DOHH2 (cell line): ENCODE results near the gene SLC39A1.
"Not testable (repeated sequence)": the region's sequence is repeated elsewhere in the genome, so short reads cannot be mapped to it uniquely, and the experiment has no call there.

Source experiments
- H3F3A ChIP-seq: fragments of 200-600 bp; sonication (generic), shearing (Covaris generic); 2 replicates; pipeline ENCODE4 v1.6.0; 2016; ENCODE audit warnings: antibody characterized with exemption, mild to moderate bottlenecking; ENCODE audit not compliant: control insufficient read depth, insufficient read depth
- H3K27ac ChIP-seq: fragments of 200-600 bp; sonication (generic); 2 replicates; pipeline ENCODE4 v1.5.1; 2014; ENCODE audit warnings: low read depth, mild to moderate bottlenecking, low read length, moderate library complexity
- H3K27me3 ChIP-seq: fragments of 200-600 bp; sonication (generic); 2 replicates; pipeline ENCODE4 v1.6.1; 2014; ENCODE audit warnings: mild to moderate bottlenecking, low read length, mixed read lengths; ENCODE audit not compliant: control insufficient read depth
- H3K36me3 ChIP-seq: fragments of 200-600 bp; sonication (generic); 2 replicates; pipeline ENCODE4 v1.6.1; 2014; ENCODE audit warnings: mild to moderate bottlenecking, low read length, moderate library complexity, mixed read lengths; ENCODE audit not compliant: control insufficient read depth
- H3K4me1 ChIP-seq: fragments of 200-600 bp; sonication (generic); 2 replicates; pipeline ENCODE4 v1.6.1; 2014; ENCODE audit warnings: mild to moderate bottlenecking, low read length, mixed read lengths; ENCODE audit not compliant: control insufficient read depth
- H3K4me2 ChIP-seq: fragments of 200-600 bp; sonication (generic); 2 replicates; pipeline ENCODE4 v1.6.0; 2014; ENCODE audit warnings: mild to moderate bottlenecking, low read length, moderate library complexity
- H3K4me3 ChIP-seq: fragments of 200-600 bp; sonication (generic); 2 replicates; pipeline ENCODE4 v1.5.1; 2014; ENCODE audit warnings: mild to moderate bottlenecking, low read length, mixed read lengths
- H3K79me2 ChIP-seq: fragments of 200-600 bp; sonication (generic); 2 replicates; pipeline ENCODE4 v1.6.1; 2014; ENCODE audit warnings: mild to moderate bottlenecking, low read length, mixed read lengths; ENCODE audit not compliant: control insufficient read depth
- H3K9me2 ChIP-seq: fragments of 200-600 bp; sonication (generic); replicated peaks from 2 replicates; pipeline ENCODE4 v1.6.1; 2014; ENCODE audit warnings: mild to moderate bottlenecking, low read length, mixed read lengths; ENCODE audit not compliant: control insufficient read depth
- H3K9me3 ChIP-seq: fragments of 200-600 bp; sonication (generic); 2 replicates; pipeline ENCODE4 v1.6.1; 2014; ENCODE audit warnings: antibody characterized with exemption, low read length, mixed read lengths; ENCODE audit not compliant: control insufficient read depth, insufficient read depth
- H4K20me1 ChIP-seq: fragments of 200-600 bp; sonication (generic); 2 replicates; pipeline ENCODE4 v1.6.0; 2014; ENCODE audit warnings: low read depth, mild to moderate bottlenecking, antibody characterized with exemption, low read length, moderate library complexity; ENCODE audit not compliant: control insufficient read depth, insufficient read depth
- EZH2phosphoT487 ChIP-seq: fragments of 200-600 bp; sonication (generic); IDR thresholded peaks from 2 replicates; pipeline ENCODE4 v1.6.1; 2017; ENCODE audit warnings: borderline replicate concordance, mild to moderate bottlenecking, antibody characterized with exemption, low read length, moderate library complexity, mixed read lengths
- TF ChIP-seq, protein P1 (sequence below): fragments of 200-600 bp; sonication (generic); IDR thresholded peaks from one replicate; pipeline ENCODE4 v1.5.1; 2014; ENCODE audit warnings: antibody characterized with exemption, mild to moderate bottlenecking, low read depth, low read length; ENCODE audit not compliant: poor library complexity, severe bottlenecking

The SLC39A1 gene

DNA sequence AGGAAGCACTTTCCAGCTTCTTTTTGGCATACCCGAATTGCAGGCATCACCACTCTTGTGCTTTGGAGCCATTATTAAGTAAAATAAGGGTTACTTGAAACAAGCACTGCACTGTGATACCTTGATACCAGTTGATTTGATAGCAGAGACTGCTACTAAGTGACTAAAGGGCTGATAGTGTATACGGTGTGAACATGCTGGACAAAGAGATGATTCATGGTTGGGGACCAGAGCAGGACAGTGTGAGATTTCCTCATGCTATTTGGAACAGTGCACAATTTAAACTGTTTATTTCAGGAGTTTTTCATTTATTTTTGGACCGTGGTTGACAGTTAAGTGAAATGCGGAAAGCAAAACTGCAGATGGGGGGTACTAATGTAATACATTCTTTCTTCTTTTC, 37.1 kb upstream of the SLC39A1 start:
- Histone ChIP-seq H3F3A (peaks cover 8% of the 10 kb centered on the region), H3K79me2 (no peaks in the 10 kb centered on the region), H3K27me3 (no peaks in the 10 kb centered on the region), H3K27ac (no peak overlapping the region), H3K4me2 (no peak overlapping the region), H3K4me3 (no peak overlapping the region), H3K36me3 (peaks cover 2% of the 10 kb centered on the region), H3K4me1 (no peaks in the 10 kb centered on the region), H4K20me1 (no peaks in the 10 kb centered on the region), H3K9me3 (no peaks in the 10 kb centered on the region), H3K9me2 (no peaks in the 10 kb centered on the region)
- no peak for TF ChIP-seq EZH2phosphoT487
- TF ChIP-seq, protein P1, sequence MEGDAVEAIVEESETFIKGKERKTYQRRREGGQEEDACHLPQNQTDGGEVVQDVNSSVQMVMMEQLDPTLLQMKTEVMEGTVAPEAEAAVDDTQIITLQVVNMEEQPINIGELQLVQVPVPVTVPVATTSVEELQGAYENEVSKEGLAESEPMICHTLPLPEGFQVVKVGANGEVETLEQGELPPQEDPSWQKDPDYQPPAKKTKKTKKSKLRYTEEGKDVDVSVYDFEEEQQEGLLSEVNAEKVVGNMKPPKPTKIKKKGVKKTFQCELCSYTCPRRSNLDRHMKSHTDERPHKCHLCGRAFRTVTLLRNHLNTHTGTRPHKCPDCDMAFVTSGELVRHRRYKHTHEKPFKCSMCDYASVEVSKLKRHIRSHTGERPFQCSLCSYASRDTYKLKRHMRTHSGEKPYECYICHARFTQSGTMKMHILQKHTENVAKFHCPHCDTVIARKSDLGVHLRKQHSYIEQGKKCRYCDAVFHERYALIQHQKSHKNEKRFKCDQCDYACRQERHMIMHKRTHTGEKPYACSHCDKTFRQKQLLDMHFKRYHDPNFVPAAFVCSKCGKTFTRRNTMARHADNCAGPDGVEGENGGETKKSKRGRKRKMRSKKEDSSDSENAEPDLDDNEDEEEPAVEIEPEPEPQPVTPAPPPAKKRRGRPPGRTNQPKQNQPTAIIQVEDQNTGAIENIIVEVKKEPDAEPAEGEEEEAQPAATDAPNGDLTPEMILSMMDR = no peak

DNA sequence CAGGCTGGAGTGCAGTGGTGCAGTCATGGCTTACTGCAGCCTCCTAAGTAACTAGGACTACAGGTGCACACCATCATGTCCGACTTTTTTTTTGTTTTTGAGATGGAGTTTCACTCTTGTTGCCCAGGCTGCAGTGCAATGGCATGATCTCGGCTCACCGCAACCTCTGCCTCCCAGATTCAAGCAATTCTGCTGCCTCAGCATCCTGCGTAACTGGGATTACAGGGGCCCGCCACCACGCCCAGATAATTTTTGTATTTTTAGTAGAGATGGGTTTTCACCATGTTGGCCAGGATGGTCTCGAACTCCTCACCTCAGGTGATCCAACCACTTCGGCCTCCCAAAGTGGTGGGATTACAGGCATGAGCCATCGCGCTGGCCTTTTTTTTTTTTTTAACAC, 33.5 kb upstream of the SLC39A1 start:
- not testable (repeated sequence) for H3K27ac ChIP-seq, H3K9me2 ChIP-seq, H4K20me1 ChIP-seq, H3K4me3 ChIP-seq, H3K27me3 ChIP-seq, H3K9me3 ChIP-seq, H3K4me2 ChIP-seq
- Histone ChIP-seq H3K4me1 (peaks cover 15% of the 10 kb centered on the region), H3K36me3 (peaks cover 37% of the 10 kb centered on the region), H3F3A (peaks cover 39% of the 10 kb centered on the region), H3K79me2 (peaks cover 12% of the 10 kb centered on the region)

DNA sequence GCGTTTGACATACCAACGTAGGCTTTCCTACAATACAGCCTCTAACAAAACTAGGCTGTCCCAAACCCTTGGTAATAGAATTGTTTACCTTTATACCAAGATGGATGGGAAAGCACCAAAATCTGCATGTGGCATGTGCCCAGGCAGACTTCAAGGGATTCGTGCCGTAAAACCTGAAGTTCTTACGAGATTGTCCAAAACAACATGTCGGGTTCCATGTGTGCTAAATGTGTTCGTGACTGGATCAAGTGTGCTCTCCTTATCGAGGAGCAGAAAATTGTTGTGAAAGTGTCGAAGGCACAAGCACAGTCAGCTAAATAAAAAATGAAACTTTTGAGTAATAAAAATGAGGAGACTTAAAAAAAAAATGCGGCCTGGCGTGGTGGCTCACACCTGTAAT, 32.3 kb upstream of the SLC39A1 start:
- Histone ChIP-seq H3K27ac (no peak overlapping the region), H3K9me2 (no peaks in the 10 kb centered on the region), H3K79me2 (peaks cover 25% of the 10 kb centered on the region), H3K9me3 (no peaks in the 10 kb centered on the region), H3K27me3 (no peaks in the 10 kb centered on the region), H3K4me2 (no peak overlapping the region), H4K20me1 (0 out of 2 replicates have a peak, but pooled peaks cover 4% of the 10 kb centered on the region), H3F3A (peaks cover 50% of the 10 kb centered on the region), H3K36me3 (peaks cover 49% of the 10 kb centered on the region), H3K4me3 (no peak overlapping the region), H3K4me1 (peaks cover 21% of the 10 kb centered on the region)
- no peak for TF ChIP-seq EZH2phosphoT487
- TF ChIP-seq, protein P1 = no peak

DNA sequence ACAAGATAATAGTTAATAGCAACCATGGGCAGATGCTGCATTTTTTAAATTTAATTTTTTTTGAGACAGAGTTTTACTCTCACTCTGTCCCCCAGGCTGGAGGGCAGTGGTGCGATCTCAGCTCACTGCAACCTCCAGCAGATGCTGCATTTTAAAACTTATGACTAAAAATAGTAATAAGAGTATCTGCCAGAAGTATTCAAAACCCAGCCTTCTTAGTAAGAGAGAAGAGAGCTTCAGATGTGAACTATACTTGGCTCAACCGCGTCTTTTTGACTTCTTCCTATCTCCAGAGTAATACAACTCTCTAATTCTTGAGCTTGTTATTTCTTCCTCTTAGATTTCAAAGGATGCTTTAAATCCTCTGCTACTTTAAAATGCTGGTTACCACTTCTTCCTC, 31.9 kb upstream of the SLC39A1 start:
- peaks cover 50% of the 10 kb centered on the region for H3K36me3 ChIP-seq
- no peaks in the 10 kb centered on the region for H3K9me2 ChIP-seq
- peaks cover 24% of the 10 kb centered on the region for H3K4me1 ChIP-seq
- no peaks in the 10 kb centered on the region for H3K27me3 ChIP-seq
- no peak overlapping the region for H3K4me3 ChIP-seq
- no peak overlapping the region for H3K4me2 ChIP-seq
- no peaks in the 10 kb centered on the region for H3K9me3 ChIP-seq
- peaks cover 26% of the 10 kb centered on the region for H3K79me2 ChIP-seq
- no peak for TF ChIP-seq EZH2phosphoT487
- TF ChIP-seq, protein P1 = no peak
- no peak overlapping the region for H3K27ac ChIP-seq
- 0 out of 2 replicates have a peak, but pooled peaks cover 4% of the 10 kb centered on the region for H4K20me1 ChIP-seq
- H3F3A ChIP-seq = peaks cover 50% of the 10 kb centered on the region
